ENCODE data around the gene DYNC1I1.

DNA sequence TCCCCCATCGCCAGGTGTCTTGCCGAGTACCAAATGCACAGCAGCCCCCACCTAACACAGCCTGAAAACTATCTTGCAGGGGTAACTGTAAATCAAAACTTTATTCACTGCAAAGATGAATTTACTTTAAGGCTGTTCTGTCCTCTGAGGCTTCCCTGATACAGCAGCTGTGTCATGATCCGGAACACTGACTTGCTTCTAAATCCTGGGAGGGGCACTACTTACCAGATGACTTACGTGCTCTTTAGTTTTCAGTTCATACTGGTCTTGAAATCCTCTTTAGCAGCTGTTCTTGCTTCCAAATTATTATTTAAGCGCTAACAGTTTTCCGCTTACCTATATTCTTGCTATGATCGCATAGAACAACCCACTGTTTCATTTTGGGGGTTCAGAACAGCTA lies 4.9 kb downstream of the DYNC1I1 start:
- TF ChIP-seq, protein P1, sequence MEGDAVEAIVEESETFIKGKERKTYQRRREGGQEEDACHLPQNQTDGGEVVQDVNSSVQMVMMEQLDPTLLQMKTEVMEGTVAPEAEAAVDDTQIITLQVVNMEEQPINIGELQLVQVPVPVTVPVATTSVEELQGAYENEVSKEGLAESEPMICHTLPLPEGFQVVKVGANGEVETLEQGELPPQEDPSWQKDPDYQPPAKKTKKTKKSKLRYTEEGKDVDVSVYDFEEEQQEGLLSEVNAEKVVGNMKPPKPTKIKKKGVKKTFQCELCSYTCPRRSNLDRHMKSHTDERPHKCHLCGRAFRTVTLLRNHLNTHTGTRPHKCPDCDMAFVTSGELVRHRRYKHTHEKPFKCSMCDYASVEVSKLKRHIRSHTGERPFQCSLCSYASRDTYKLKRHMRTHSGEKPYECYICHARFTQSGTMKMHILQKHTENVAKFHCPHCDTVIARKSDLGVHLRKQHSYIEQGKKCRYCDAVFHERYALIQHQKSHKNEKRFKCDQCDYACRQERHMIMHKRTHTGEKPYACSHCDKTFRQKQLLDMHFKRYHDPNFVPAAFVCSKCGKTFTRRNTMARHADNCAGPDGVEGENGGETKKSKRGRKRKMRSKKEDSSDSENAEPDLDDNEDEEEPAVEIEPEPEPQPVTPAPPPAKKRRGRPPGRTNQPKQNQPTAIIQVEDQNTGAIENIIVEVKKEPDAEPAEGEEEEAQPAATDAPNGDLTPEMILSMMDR (IDR thresholded peaks at IDR 0.05): no peak
- no peak for TF ChIP-seq EZH2 (IDR thresholded peaks at IDR 0.05)
